Measurements from ENCODE around the gene TOE1.
"Not testable (repeated sequence)": the region's sequence is repeated elsewhere in the genome, so short reads cannot be mapped to it uniquely, and the experiment has no call there.

The TOE1 gene

GRCh38 chr1:45339789-45340558 is at the start of gene TOE1, which contains the start of gene MUTYH:
TSS of gene TOE1 (plus strand) at chr1:45340170. CDS start at chr1:45340253, 83 bp downstream.
TSS of gene MUTYH (minus strand) at chr1:45340440. CDS start at chr1:45334505, 5,935 bp downstream.
- Mint-ChIP-seq H3K27me3 (no peaks in the 10 kb centered on the region), H3K27ac (peak within 1 kb of the TSS; percentile 97), H3K9me3 (no peaks in the 10 kb centered on the region), H3K4me3 (peak within 1 kb of the TSS; percentile 100), H3K36me3 (peaks cover 6% of the 10 kb centered on the region), H3K4me1 (peaks cover 29% of the 10 kb centered on the region)
- ATAC-seq (ENCODE audit: low read depth) = peak; percentile 81
- DNase-seq (ENCODE audit: low spot score in 2 of 2) = peak; percentile 81 to 87

DNA sequence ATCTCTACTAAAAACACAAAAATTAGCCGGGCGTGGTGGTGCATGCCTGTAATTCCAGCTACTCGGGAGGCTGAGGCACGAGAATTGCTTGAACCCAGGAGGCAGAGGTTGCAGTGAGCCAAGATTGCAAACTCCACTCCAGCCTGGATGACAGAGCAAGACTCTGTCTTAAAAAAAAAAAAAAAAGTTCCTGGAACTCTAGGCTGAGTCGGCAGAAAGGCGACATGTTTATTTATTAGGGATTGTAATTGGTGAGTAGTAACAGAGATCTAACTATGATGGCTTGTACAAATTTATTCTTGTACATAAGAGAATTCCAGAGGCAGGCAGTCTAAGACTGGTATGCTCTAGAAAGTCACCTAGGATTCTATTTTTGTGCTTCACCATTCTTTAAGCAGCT is 49.0 kb upstream of the TOE1 start:
- ATAC-seq (ENCODE audit: low read depth); H3K27me3 Mint-ChIP-seq; H3K36me3 Mint-ChIP-seq; DNase-seq (ENCODE audit: low spot score in 2 of 2); H3K27ac Mint-ChIP-seq; H3K9me3 Mint-ChIP-seq; H3K4me3 Mint-ChIP-seq; H3K4me1 Mint-ChIP-seq: not testable (repeated sequence)

DNA sequence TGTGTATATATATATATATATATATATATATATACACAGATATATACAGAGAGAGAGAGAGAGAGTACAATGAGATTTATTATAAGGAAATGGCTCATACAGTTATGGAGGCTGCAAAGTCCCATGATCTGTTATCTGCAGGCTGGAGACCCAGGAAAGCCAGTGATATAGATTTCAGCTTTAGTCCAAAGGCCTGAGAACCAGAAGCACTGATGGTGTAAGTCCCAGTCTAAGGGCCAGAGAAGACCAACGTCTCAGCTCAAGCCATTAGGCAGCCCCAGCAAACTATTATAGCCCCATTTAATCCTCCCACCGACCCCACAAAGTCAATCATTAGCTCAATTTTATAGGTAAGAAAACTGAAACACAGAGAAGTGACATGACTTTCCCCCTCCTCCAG is 48.3 kb upstream of the TOE1 start:
- DNase-seq (ENCODE audit: low spot score in 2 of 2) = no peak
- Mint-ChIP-seq H3K36me3 (no peaks in the 10 kb centered on the region), H3K9me3 (no peaks in the 10 kb centered on the region), H3K27me3 (no peaks in the 10 kb centered on the region), H3K4me1 (no peaks in the 10 kb centered on the region), H3K27ac (no peak overlapping the region), H3K4me3 (no peak overlapping the region)
- ATAC-seq (ENCODE audit: low read depth) = no peak

DNA sequence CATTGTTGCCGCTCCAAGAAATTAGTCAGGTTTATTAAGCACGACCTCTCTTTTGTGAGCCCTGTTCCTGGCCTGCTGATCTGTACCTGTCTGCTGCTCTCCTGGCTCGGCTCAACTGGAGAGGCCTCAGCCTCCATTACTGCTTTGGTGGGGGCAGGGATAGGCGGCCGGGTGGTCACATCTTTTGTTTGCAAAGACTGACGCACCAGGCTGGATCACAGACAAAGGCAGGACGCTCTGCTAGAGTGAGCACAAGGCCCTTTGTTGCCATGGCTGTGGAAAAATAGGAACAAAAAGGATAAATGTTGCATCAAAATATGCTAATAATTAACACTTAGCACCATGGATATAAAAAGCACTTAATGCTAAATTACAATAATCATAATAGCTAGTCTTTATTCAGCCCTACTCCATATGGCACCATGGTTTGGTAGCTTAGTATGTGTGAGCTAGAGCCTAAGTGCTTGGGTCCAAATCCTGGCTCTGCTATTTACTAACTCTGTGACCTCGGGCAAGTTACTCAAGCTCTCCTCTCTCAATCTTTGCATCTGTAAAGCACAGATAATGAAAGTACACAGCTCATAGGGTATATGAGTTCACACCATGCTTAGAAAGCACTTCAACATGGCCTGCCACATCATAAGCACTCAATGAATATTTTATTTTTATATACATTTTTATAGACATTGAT is 42.2 kb upstream of the TOE1 start:
- no peaks in the 10 kb centered on the region for H3K36me3 Mint-ChIP-seq
- H3K27ac Mint-ChIP-seq = no peak overlapping the region
- no peaks in the 10 kb centered on the region for H3K9me3 Mint-ChIP-seq
- H3K4me3 Mint-ChIP-seq = no peak overlapping the region
- DNase-seq (ENCODE audit: low spot score in 2 of 2) (no peak), ATAC-seq (ENCODE audit: low read depth) (no peak)
- no peaks in the 10 kb centered on the region for H3K27me3 Mint-ChIP-seq
- peaks cover 5% of the 10 kb centered on the region for H3K4me1 Mint-ChIP-seq

- Mint-ChIP-seq H3K4me1 (peaks cover 5% of the 10 kb centered on the region), H3K9me3 (no peaks in the 10 kb centered on the region), H3K36me3 (no peaks in the 10 kb centered on the region), H3K27ac (no peak overlapping the region), H3K4me3 (no peak overlapping the region), H3K27me3 (no peaks in the 10 kb centered on the region)
- DNase-seq (ENCODE audit: low spot score in 2 of 2) (no peak), ATAC-seq (ENCODE audit: low read depth) (no peak)
Observed at GRCh38 chr1:45299296-45299695, 40.7 kb upstream of the TOE1 start.

- DNase-seq (ENCODE audit: low spot score in 2 of 2) (peak; percentile 29 to 50), ATAC-seq (ENCODE audit: low read depth) (peak; percentile 12)
- Mint-ChIP-seq H3K4me1 (peaks cover 11% of the 10 kb centered on the region), H3K9me3 (no peaks in the 10 kb centered on the region), H3K4me3 (no peak overlapping the region), H3K27me3 (no peaks in the 10 kb centered on the region), H3K27ac (no peak overlapping the region), H3K36me3 (no peaks in the 10 kb centered on the region)
Observed at GRCh38 chr1:45299981-45300668, 39.8 kb upstream of the TOE1 start.

GRCh38 chr1:45300669-45300997 is 39.3 kb upstream of the TOE1 start:
- Mint-ChIP-seq H3K27ac (no peak overlapping the region), H3K27me3 (no peaks in the 10 kb centered on the region), H3K9me3 (no peaks in the 10 kb centered on the region), H3K4me1 (peaks cover 14% of the 10 kb centered on the region), H3K4me3 (no peak overlapping the region), H3K36me3 (no peaks in the 10 kb centered on the region)
- no peak for DNase-seq (ENCODE audit: low spot score in 2 of 2)
- ATAC-seq (ENCODE audit: low read depth) = no peak

DNA sequence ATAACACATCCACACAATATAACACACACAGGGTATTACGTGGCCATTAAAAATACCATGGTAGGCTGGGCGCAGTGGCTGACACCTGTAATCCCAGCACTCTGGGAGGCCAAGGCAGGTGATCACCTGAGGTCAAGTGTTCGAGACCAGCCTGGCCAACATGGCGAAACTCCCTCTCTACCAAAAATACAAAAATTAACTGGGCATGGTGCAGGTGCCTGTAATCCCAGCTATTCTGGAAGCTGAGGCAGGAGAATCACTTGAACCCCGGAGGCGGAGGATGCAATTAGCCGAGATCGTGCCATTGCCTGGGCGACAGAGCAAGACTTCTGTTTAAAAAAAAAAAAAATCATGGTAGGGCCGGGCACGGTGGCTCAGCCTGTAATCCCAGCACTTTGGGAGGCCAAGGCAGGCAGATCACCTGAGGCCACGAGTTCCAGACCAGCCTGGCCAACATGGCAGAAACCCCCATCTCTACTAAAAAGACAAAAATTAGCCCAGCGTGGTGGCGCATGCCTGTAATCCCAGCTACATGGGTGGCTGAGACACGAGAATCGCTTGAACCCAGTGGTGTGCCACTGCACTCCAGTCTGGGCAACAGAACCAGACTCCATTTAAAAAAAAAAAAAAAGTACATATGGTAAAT is 37.3 kb upstream of the TOE1 start:
- peak overlapping the region; percentile 61 for H3K4me3 Mint-ChIP-seq
- no peak for ATAC-seq (ENCODE audit: low read depth)
- DNase-seq (ENCODE audit: low spot score in 2 of 2) = no peak
- peaks cover 24% of the 10 kb centered on the region for H3K4me1 Mint-ChIP-seq
- H3K27ac Mint-ChIP-seq = peak overlapping the region; percentile 95
- no peaks in the 10 kb centered on the region for H3K27me3 Mint-ChIP-seq
- H3K9me3 Mint-ChIP-seq = no peaks in the 10 kb centered on the region
- no peaks in the 10 kb centered on the region for H3K36me3 Mint-ChIP-seq

- DNase-seq (ENCODE audit: low spot score in 2 of 2) (peak; percentile 84 to 89), ATAC-seq (ENCODE audit: low read depth) (peak; percentile 77)
- H3K4me3 Mint-ChIP-seq = peak overlapping the region; percentile 89
- H3K4me1 Mint-ChIP-seq = peaks cover 24% of the 10 kb centered on the region
- H3K36me3 Mint-ChIP-seq = no peaks in the 10 kb centered on the region
- no peaks in the 10 kb centered on the region for H3K27me3 Mint-ChIP-seq
- H3K9me3 Mint-ChIP-seq = no peaks in the 10 kb centered on the region
- H3K27ac Mint-ChIP-seq = peak overlapping the region; percentile 95
Observed at GRCh38 chr1:45303520-45304310, 36.3 kb upstream of the TOE1 start.

- Mint-ChIP-seq H3K27ac (peak overlapping the region; percentile 95), H3K36me3 (no peaks in the 10 kb centered on the region), H3K9me3 (no peaks in the 10 kb centered on the region), H3K4me3 (peak overlapping the region; percentile 89), H3K4me1 (peaks cover 24% of the 10 kb centered on the region), H3K27me3 (no peaks in the 10 kb centered on the region)
- DNase-seq (ENCODE audit: low spot score in 2 of 2) = no peak
- peak; percentile 1 for ATAC-seq (ENCODE audit: low read depth)
Observed at GRCh38 chr1:45304311-45305081, 35.5 kb upstream of the TOE1 start.

DNA sequence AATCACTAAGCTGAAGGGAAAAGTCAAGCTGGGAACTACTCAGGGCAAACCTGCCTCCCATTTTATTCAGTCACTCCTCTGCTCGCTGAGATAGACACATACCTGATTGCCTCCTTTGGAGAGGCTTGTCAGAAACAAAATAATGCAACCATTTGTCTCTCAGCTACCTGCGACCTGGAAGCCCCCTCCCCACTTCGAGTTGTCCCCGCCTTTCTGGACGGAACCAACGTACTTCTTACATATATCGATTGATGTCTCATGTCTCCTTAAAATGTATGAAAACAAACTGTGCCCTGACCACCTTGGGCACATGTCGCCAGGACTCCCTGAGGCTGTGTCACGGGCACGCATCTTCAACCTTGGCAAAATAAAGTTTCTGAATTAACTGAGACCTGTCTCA is 34.7 kb upstream of the TOE1 start:
- DNase-seq (ENCODE audit: low spot score in 2 of 2) (no peak), ATAC-seq (ENCODE audit: low read depth) (no peak)
- H3K27ac Mint-ChIP-seq = peak overlapping the region; percentile 95
- peaks cover 24% of the 10 kb centered on the region for H3K4me1 Mint-ChIP-seq
- H3K9me3 Mint-ChIP-seq = no peaks in the 10 kb centered on the region
- peak overlapping the region; percentile 89 for H3K4me3 Mint-ChIP-seq
- H3K36me3 Mint-ChIP-seq = no peaks in the 10 kb centered on the region
- no peaks in the 10 kb centered on the region for H3K27me3 Mint-ChIP-seq

DNA sequence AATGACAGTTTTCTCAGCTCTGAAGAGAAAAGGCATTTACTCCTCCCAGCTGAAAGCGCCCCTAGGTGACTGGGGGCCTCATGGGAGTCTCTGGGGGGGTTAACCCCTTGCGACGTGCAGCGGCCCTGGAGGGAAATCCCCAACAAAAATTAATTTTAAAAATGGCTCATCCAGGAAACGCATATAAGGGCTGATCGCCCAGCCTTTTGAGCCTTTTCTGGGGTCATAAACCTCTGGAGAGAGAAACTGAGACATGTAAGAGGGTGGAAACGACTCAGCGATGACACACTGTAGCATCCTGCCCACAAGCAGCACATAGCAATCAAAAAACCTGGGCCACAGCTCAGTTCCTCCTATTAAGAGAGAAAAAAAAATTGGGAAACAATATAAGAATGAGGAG is 33.7 kb upstream of the TOE1 start:
- H3K36me3 Mint-ChIP-seq = no peaks in the 10 kb centered on the region
- no peaks in the 10 kb centered on the region for H3K9me3 Mint-ChIP-seq
- peak overlapping the region; percentile 40 for H3K4me3 Mint-ChIP-seq
- peak overlapping the region; percentile 95 for H3K27ac Mint-ChIP-seq
- H3K4me1 Mint-ChIP-seq = peaks cover 24% of the 10 kb centered on the region
- no peaks in the 10 kb centered on the region for H3K27me3 Mint-ChIP-seq
- peak in 1 of 2 donors; percentile 11 for DNase-seq (ENCODE audit: low spot score in 2 of 2)
- ATAC-seq (ENCODE audit: low read depth) = no peak

- Mint-ChIP-seq H3K27me3 (no peaks in the 10 kb centered on the region), H3K36me3 (no peaks in the 10 kb centered on the region), H3K4me1 (peaks cover 20% of the 10 kb centered on the region), H3K9me3 (no peaks in the 10 kb centered on the region), H3K4me3 (no peak overlapping the region), H3K27ac (peak overlapping the region; percentile 95)
- DNase-seq (ENCODE audit: low spot score in 2 of 2) (no peak), ATAC-seq (ENCODE audit: low read depth) (no peak)
Observed at GRCh38 chr1:45306905-45307304, 33.1 kb upstream of the TOE1 start.
